ENCODE data around the gene ANKS1B. TPM values are rescaled to one million over a fixed set of nuclear protein-coding genes. Genes with fewer than 3 reads are reported as not detected.

The ANKS1B gene
- total and polyA plus RNA-seq, 4 donors, result 0.03 to 3.4 (median 0.53) TPM

DNA sequence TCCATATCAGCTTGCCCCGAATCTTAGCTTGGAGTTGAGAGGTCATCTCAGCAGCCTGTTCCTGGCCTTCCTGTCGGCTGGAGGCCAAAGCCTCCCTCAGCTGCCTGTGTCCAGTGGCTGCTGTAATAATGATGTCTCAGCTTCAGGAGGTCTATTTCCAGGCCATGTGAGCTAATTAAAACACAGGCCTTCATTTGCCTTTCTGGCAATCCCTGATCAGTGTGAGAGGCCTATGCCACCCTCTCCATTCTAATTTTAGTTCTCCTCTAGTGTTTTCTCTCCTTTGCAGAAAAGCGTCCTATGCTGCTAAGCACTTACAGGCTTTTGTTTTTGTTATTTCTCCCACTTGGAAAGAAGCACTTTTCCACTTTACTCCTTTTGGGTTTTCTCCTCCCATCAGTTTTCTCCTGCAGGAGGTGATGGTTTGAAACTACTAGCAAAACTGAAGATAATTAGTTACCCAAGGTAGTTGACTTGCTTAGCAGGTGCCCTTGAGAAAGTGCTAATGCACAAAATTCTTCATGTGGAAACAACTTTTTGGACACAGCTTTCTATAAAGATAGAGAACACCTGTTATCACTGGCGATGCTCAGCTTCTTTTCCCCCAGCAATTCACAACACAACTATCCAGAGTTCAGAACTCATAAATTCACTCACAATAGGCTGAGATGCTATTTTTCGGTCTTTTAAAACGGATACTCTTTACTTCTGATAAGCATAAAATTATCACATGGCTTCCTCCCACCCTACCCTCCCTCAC, 592.5 kb downstream of the ANKS1B start:
- no peak overlapping the region for H3K27ac ChIP-seq (ENCODE audit: low read depth in 1 of 2, low read length in 2 of 2)
- DNase-seq (ENCODE audit: low spot score), result no peak
- 83% methylated on average over 6 of the region's 6 CpGs for WGBS

More for the DNA sequence above, 592.5 kb downstream of the ANKS1B start:
- TF ChIP-seq RAD21 (IDR thresholded peaks at IDR 0.05) (no peak), HNF4G (IDR thresholded peaks at IDR 0.05) (no peak), TAF1 (conservative IDR thresholded peaks at IDR 0.05) (no peak), JUND (IDR thresholded peaks at IDR 0.05) (no peak), RXRA (IDR thresholded peaks at IDR 0.05) (no peak), GABPA (IDR thresholded peaks at IDR 0.05 in 1 of 2, conservative IDR thresholded peaks at IDR 0.05 in 1 of 2) (no peak), HNF4A (conservative IDR thresholded peaks at IDR 0.05) (no peak), NR2F2 (IDR thresholded peaks at IDR 0.05) (no peak), FOXA1 (IDR thresholded peaks at IDR 0.05) (no peak), EGR1 (IDR thresholded peaks at IDR 0.05; ENCODE audit: low read depth in 2 of 2) (no peak), FOXA2 (IDR thresholded peaks at IDR 0.05) (no peak), SP1 (IDR thresholded peaks at IDR 0.05) (no peak)
- TF ChIP-seq, protein P1, sequence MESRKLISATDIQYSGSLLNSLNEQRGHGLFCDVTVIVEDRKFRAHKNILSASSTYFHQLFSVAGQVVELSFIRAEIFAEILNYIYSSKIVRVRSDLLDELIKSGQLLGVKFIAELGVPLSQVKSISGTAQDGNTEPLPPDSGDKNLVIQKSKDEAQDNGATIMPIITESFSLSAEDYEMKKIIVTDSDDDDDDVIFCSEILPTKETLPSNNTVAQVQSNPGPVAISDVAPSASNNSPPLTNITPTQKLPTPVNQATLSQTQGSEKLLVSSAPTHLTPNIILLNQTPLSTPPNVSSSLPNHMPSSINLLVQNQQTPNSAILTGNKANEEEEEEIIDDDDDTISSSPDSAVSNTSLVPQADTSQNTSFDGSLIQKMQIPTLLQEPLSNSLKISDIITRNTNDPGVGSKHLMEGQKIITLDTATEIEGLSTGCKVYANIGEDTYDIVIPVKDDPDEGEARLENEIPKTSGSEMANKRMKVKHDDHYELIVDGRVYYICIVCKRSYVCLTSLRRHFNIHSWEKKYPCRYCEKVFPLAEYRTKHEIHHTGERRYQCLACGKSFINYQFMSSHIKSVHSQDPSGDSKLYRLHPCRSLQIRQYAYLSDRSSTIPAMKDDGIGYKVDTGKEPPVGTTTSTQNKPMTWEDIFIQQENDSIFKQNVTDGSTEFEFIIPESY (IDR thresholded peaks at IDR 0.05), result no peak
- TF ChIP-seq, protein P2, sequence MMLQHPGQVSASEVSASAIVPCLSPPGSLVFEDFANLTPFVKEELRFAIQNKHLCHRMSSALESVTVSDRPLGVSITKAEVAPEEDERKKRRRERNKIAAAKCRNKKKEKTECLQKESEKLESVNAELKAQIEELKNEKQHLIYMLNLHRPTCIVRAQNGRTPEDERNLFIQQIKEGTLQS (IDR thresholded peaks at IDR 0.05), result no peak
- TF ChIP-seq, protein P3, sequence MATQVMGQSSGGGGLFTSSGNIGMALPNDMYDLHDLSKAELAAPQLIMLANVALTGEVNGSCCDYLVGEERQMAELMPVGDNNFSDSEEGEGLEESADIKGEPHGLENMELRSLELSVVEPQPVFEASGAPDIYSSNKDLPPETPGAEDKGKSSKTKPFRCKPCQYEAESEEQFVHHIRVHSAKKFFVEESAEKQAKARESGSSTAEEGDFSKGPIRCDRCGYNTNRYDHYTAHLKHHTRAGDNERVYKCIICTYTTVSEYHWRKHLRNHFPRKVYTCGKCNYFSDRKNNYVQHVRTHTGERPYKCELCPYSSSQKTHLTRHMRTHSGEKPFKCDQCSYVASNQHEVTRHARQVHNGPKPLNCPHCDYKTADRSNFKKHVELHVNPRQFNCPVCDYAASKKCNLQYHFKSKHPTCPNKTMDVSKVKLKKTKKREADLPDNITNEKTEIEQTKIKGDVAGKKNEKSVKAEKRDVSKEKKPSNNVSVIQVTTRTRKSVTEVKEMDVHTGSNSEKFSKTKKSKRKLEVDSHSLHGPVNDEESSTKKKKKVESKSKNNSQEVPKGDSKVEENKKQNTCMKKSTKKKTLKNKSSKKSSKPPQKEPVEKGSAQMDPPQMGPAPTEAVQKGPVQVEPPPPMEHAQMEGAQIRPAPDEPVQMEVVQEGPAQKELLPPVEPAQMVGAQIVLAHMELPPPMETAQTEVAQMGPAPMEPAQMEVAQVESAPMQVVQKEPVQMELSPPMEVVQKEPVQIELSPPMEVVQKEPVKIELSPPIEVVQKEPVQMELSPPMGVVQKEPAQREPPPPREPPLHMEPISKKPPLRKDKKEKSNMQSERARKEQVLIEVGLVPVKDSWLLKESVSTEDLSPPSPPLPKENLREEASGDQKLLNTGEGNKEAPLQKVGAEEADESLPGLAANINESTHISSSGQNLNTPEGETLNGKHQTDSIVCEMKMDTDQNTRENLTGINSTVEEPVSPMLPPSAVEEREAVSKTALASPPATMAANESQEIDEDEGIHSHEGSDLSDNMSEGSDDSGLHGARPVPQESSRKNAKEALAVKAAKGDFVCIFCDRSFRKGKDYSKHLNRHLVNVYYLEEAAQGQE (IDR thresholded peaks at IDR 0.05), result no peak
- TF ChIP-seq, protein P4, sequence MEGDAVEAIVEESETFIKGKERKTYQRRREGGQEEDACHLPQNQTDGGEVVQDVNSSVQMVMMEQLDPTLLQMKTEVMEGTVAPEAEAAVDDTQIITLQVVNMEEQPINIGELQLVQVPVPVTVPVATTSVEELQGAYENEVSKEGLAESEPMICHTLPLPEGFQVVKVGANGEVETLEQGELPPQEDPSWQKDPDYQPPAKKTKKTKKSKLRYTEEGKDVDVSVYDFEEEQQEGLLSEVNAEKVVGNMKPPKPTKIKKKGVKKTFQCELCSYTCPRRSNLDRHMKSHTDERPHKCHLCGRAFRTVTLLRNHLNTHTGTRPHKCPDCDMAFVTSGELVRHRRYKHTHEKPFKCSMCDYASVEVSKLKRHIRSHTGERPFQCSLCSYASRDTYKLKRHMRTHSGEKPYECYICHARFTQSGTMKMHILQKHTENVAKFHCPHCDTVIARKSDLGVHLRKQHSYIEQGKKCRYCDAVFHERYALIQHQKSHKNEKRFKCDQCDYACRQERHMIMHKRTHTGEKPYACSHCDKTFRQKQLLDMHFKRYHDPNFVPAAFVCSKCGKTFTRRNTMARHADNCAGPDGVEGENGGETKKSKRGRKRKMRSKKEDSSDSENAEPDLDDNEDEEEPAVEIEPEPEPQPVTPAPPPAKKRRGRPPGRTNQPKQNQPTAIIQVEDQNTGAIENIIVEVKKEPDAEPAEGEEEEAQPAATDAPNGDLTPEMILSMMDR (IDR thresholded peaks at IDR 0.05; ENCODE audit: low read depth, low read length, missing input control), result no peak
- TF ChIP-seq, protein P5, sequence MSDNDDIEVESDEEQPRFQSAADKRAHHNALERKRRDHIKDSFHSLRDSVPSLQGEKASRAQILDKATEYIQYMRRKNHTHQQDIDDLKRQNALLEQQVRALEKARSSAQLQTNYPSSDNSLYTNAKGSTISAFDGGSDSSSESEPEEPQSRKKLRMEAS (IDR thresholded peaks at IDR 0.05), result no peak
- H3K9ac ChIP-seq (ENCODE audit: low read depth in 1 of 2, low read length in 2 of 2), result no peak overlapping the region
- H3K4me3 ChIP-seq (ENCODE audit: low read depth in 1 of 3, low read length in 3 of 3), result no peak overlapping the region
- no peaks in the 10 kb centered on the region for H3K4me1 ChIP-seq (ENCODE audit: control insufficient read depth in 4 of 4, insufficient read depth in 4 of 4, low read length in 3 of 4)
- no peaks in the 10 kb centered on the region for H3K27me3 ChIP-seq (ENCODE audit: control insufficient read depth in 4 of 4, insufficient read depth in 4 of 4, low read length in 3 of 4)
- H3K36me3 ChIP-seq (ENCODE audit: control insufficient read depth in 4 of 4, insufficient read depth in 3 of 4, low read depth in 1 of 4, low read length in 3 of 4), result no peaks in the 10 kb centered on the region
- H3K9me3 ChIP-seq (ENCODE audit: control insufficient read depth in 4 of 4, low read length in 3 of 4), result no peaks in the 10 kb centered on the region
